ENCODE results near the gene PIK3R2.

Gene PIK3R2

DNA sequence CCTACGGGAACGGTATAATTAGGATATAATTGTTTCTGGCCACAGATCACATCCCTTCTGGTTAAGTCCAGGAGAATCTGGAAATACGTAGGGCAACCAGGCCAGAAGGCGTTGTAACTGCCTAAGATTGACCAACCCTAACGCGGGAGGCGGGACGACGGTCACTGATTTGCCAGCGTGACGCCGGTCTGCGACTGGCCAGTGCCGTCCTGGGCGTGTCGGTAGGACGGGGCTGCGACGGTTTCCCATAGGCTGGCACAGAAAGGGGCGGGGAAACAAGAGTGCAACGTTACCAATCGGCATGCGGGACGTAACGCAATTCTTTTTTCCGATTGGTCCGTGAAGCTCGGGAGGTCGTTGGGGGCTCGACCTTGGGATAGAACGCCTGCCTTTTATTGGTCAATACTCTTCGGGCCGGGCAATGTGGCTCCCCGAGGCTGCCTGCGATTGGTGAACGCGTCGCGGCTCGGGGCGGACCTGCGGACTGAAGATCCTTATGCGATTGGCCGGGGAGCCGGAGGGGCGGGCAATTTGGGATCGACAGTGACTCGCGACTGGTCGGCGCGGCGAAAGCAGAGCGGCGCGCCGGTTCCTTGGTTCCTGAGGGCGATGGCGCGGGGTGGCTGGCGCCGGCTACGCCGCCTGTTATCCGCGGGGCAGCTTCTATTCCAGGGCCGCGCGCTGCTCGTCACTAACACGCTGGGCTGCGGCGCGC lies 39.9 kb downstream of the PIK3R2 start, which contains the start of gene MPV17L2:
MPV17L2 (plus strand) TSS at position 546 of the 715 bp plus-strand sequence; CDS start at position 610, 64 bp downstream.
- Histone ChIP-seq H3K9me3 (ENCODE audit: insufficient read depth, low read length) (no peaks in the 10 kb centered on the region), H3K4me2 (ENCODE audit: low read depth, low read length, poor library complexity, severe bottlenecking) (peak within 1 kb of the TSS; percentile 82), H3K36me3 (ENCODE audit: low read length) (no peaks in the 10 kb centered on the region), H2AFZ (ENCODE audit: low read depth, low read length, severe bottlenecking) (no peak within 1 kb of the TSS), H3K27me3 (ENCODE audit: low read length) (no peaks in the 10 kb centered on the region), H3K79me2 (ENCODE audit: insufficient read depth, low read length) (peaks cover 10% of the 10 kb centered on the region), H3K4me3 (ENCODE audit: insufficient read depth, low read length, poor library complexity, severe bottlenecking) (peak within 1 kb of the TSS; percentile 96), H4K20me1 (ENCODE audit: low read depth, low read length) (no peaks in the 10 kb centered on the region; the same call in 1 of the 2 replicates), H3K9ac (ENCODE audit: low read length) (peak within 1 kb of the TSS; percentile 96), H3K27ac (ENCODE audit: low read depth, low read length) (peak within 1 kb of the TSS; percentile 79), H3F3A (ENCODE audit: insufficient read depth) (peaks cover 39% of the 10 kb centered on the region), H3K9me2 (replicated peaks; ENCODE audit: insufficient read depth, low read length) (no peaks in the 10 kb centered on the region)
- no peak for TF ChIP-seq EZH2phosphoT487 (conservative IDR thresholded peaks at IDR 0.05; ENCODE audit: low read length)
- TF ChIP-seq, protein P1, sequence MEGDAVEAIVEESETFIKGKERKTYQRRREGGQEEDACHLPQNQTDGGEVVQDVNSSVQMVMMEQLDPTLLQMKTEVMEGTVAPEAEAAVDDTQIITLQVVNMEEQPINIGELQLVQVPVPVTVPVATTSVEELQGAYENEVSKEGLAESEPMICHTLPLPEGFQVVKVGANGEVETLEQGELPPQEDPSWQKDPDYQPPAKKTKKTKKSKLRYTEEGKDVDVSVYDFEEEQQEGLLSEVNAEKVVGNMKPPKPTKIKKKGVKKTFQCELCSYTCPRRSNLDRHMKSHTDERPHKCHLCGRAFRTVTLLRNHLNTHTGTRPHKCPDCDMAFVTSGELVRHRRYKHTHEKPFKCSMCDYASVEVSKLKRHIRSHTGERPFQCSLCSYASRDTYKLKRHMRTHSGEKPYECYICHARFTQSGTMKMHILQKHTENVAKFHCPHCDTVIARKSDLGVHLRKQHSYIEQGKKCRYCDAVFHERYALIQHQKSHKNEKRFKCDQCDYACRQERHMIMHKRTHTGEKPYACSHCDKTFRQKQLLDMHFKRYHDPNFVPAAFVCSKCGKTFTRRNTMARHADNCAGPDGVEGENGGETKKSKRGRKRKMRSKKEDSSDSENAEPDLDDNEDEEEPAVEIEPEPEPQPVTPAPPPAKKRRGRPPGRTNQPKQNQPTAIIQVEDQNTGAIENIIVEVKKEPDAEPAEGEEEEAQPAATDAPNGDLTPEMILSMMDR (IDR thresholded peaks at IDR 0.05; ENCODE audit: insufficient read depth, low read length, poor library complexity, severe bottlenecking), result no peak

DNA sequence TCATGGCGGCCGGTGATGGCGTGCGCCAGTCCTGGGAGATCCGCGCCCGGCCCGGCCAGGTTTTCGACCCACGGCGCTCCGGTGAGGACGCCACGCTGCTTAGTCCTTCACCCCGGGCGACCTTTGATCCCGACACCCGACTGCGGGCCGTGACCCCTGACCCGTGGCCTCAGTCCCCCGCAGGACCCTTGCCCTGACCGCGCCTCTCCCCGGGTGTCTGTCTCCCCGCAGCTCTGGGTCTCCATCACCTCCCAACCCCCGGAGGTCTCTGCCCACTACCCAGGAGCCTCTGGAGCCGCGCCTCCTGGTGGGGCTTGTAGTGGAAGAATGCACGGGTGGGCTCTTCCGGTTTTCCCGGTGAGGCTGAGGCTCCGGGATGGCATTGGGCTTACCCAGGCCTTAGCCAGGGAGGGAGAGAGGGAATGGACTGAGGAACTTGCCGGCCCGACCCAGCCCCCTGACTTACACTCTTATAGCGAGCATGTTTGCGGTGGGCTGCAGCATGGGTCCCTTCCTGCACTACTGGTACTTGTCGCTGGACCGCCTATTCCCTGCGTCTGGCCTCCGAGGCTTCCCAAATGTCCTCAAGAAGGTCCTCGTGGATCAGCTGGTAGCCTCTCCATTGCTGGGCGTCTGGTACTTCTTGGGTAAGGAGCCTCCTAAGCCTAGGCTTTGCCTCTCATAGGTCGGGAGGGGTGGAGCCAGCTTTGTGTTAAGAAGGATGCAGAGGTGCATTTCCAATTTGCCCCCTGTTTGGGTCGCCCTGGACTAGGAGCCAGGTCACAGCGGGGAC lies 40.6 kb downstream of the PIK3R2 start:
- Histone ChIP-seq H3K9me2 (replicated peaks; ENCODE audit: insufficient read depth, low read length) (no peaks in the 10 kb centered on the region), H3K27me3 (ENCODE audit: low read length) (no peaks in the 10 kb centered on the region), H3K36me3 (ENCODE audit: low read length) (no peaks in the 10 kb centered on the region), H3K79me2 (ENCODE audit: insufficient read depth, low read length) (peaks cover 10% of the 10 kb centered on the region), H4K20me1 (ENCODE audit: low read depth, low read length) (no peaks in the 10 kb centered on the region; the same call in 1 of the 2 replicates), H3K9ac (ENCODE audit: low read length) (peak overlapping the region; percentile 96), H2AFZ (ENCODE audit: low read depth, low read length, severe bottlenecking) (no peak overlapping the region), H3K27ac (ENCODE audit: low read depth, low read length) (peak overlapping the region; percentile 47; the same call in 1 of the 2 replicates), H3K4me3 (ENCODE audit: insufficient read depth, low read length, poor library complexity, severe bottlenecking) (peak overlapping the region; percentile 96), H3K9me3 (ENCODE audit: insufficient read depth, low read length) (no peaks in the 10 kb centered on the region), H3K4me2 (ENCODE audit: low read depth, low read length, poor library complexity, severe bottlenecking) (peak overlapping the region; percentile 82), H3F3A (ENCODE audit: insufficient read depth) (peaks cover 32% of the 10 kb centered on the region)
- no peak for TF ChIP-seq EZH2phosphoT487 (conservative IDR thresholded peaks at IDR 0.05; ENCODE audit: low read length)
- TF ChIP-seq, protein P1 (IDR thresholded peaks at IDR 0.05; ENCODE audit: insufficient read depth, low read length, poor library complexity, severe bottlenecking), result no peak

DNA sequence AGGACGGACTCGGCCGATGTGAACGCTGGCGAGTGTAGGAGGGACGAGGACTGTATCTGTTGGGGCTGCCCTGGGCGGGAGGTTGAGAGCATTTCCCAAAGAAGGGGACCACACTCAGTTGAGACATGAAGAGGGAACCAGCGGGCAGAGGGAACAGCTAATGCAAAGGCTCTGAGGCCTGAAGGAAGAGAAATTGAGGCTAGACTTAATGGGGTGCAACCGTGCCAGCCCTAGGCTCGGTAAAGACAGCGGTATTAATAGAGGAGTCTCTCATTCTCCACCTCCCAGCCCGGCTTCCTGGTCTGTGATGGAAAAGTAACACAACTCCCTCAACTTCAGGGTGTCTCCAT lies 41.2 kb downstream of the PIK3R2 start:
- no peaks in the 10 kb centered on the region for H3K9me3 ChIP-seq (ENCODE audit: insufficient read depth, low read length)
- no peak overlapping the region for H2AFZ ChIP-seq (ENCODE audit: low read depth, low read length, severe bottlenecking)

More for the DNA sequence above, 41.2 kb downstream of the PIK3R2 start:
- no peak overlapping the region for H3K27ac ChIP-seq (ENCODE audit: low read depth, low read length)
- H3K9me2 ChIP-seq (replicated peaks; ENCODE audit: insufficient read depth, low read length), result no peaks in the 10 kb centered on the region
- no peaks in the 10 kb centered on the region; the same call in 1 of the 2 replicates for H4K20me1 ChIP-seq (ENCODE audit: low read depth, low read length)
- H3K79me2 ChIP-seq (ENCODE audit: insufficient read depth, low read length), result peaks cover 10% of the 10 kb centered on the region
- H3K27me3 ChIP-seq (ENCODE audit: low read length), result no peaks in the 10 kb centered on the region
- H3K4me2 ChIP-seq (ENCODE audit: low read depth, low read length, poor library complexity, severe bottlenecking), result peak overlapping the region; percentile 82
- peak overlapping the region; percentile 96 for H3K9ac ChIP-seq (ENCODE audit: low read length)
- H3K4me3 ChIP-seq (ENCODE audit: insufficient read depth, low read length, poor library complexity, severe bottlenecking), result peak overlapping the region; percentile 96
- peaks cover 27% of the 10 kb centered on the region for H3F3A ChIP-seq (ENCODE audit: insufficient read depth)
- TF ChIP-seq, protein P1 (IDR thresholded peaks at IDR 0.05; ENCODE audit: insufficient read depth, low read length, poor library complexity, severe bottlenecking), result no peak
- no peak for TF ChIP-seq EZH2phosphoT487 (conservative IDR thresholded peaks at IDR 0.05; ENCODE audit: low read length)
- H3K36me3 ChIP-seq (ENCODE audit: low read length), result no peaks in the 10 kb centered on the region

All from SU-DHL-6 (cell line).